Common myeloid progenitor, CD34-positive (primary cell): ENCODE measurements around the gene A1CF.
"Not testable (repeated sequence)": the region's sequence is repeated elsewhere in the genome, so short reads cannot be mapped to it uniquely, and the experiment has no call there.

Experiments used
- CTCF ChIA-PET: fragments of 350-600 bp; sonication (Branson Sonifier 250); formaldehyde crosslinking; loops from one replicate; lab custom pipeline; 2021; ENCODE audit warnings: antibody characterized with exemption; lab: Charles Lee
- POLR2A ChIA-PET: fragments of 350-600 bp; sonication (Branson Sonifier 250); formaldehyde crosslinking; loops from one replicate; lab custom pipeline; 2021; ENCODE audit warnings: antibody characterized with exemption; lab: Charles Lee
- DNase-seq, 3 donors: peaks; one replicate each; pipeline versions ENCODE4 v3.0.0 to v3.0.0-alpha.2; 2013
- H3K27ac ChIP-seq, 2 experiments: 1 replicate in 1 of 2; 2 replicates in 1 of 2; pipeline ENCODE4 v1.7.0; 2013; ENCODE audit warnings: inconsistent platforms in 2 of 2, low read length in 2 of 2, mild to moderate bottlenecking in 2 of 2, low read depth in 1 of 2, moderate library complexity in 1 of 2; ENCODE audit not compliant: severe bottlenecking in 2 of 2, insufficient read depth in 1 of 2, poor library complexity in 1 of 2
- H3K27me3 ChIP-seq, 5 experiments: replicated peaks in 2 of 5; 1 replicate in 3 of 5; 2 replicates in 2 of 5; pipeline versions ENCODE4 v1.6.1 to v1.7.0; 2013; ENCODE audit warnings: low read length in 4 of 5, mild to moderate bottlenecking in 2 of 5, moderate library complexity in 2 of 5, inconsistent platforms in 1 of 5; ENCODE audit not compliant: insufficient read depth in 5 of 5, control insufficient read depth in 4 of 5
- H3K36me3 ChIP-seq, 4 experiments: 1 replicate in 2 of 4; 2 replicates in 2 of 4; pipeline versions ENCODE4 v1.6.1 to v1.7.0; 2013; ENCODE audit warnings: low read length in 3 of 4, control low read depth in 1 of 4, mild to moderate bottlenecking in 1 of 4; ENCODE audit not compliant: control insufficient read depth in 4 of 4, insufficient read depth in 4 of 4
- H3K4me1 ChIP-seq, 4 experiments: 1 replicate in 3 of 4; 2 replicates in 1 of 4; pipeline versions ENCODE4 v1.6.1 to v1.7.1; 2013; ENCODE audit warnings: low read length in 3 of 4, mild to moderate bottlenecking in 3 of 4, control low read depth in 1 of 4, inconsistent platforms in 1 of 4, moderate library complexity in 1 of 4; ENCODE audit not compliant: control insufficient read depth in 4 of 4, insufficient read depth in 4 of 4; ENCODE audit errors: control extremely low read depth in 1 of 4
- H3K4me3 ChIP-seq, 7 experiments: 1 replicate in 4 of 7; 2 replicates in 3 of 7; pipeline versions ENCODE4 v1.5.1 to v1.7.0; 2013; ENCODE audit warnings: mild to moderate bottlenecking in 7 of 7, low read length in 6 of 7, moderate library complexity in 6 of 7, inconsistent platforms in 2 of 7, low read depth in 2 of 7, control low read depth in 1 of 7; ENCODE audit not compliant: insufficient read depth in 4 of 7, control insufficient read depth in 1 of 7; ENCODE audit errors: extremely low read depth in 1 of 7
- H3K9me3 ChIP-seq, 5 experiments: 1 replicate in 4 of 5; 2 replicates in 1 of 5; pipeline versions ENCODE4 v1.6.1 to v1.7.1; 2013; ENCODE audit warnings: low read length in 4 of 5, mild to moderate bottlenecking in 2 of 5, inconsistent platforms in 1 of 5, low read depth in 1 of 5, moderate library complexity in 1 of 5; ENCODE audit not compliant: control insufficient read depth in 4 of 5, insufficient read depth in 2 of 5; ENCODE audit errors: control extremely low read depth in 1 of 5
- WGBS: methylation state at CpG from one replicate; pipeline ENCODE4 v1.1.5; 2013; ENCODE audit not compliant: insufficient coverage; 5-methylcytosine and 5-hydroxymethylcytosine counted together

The A1CF gene

DNA sequence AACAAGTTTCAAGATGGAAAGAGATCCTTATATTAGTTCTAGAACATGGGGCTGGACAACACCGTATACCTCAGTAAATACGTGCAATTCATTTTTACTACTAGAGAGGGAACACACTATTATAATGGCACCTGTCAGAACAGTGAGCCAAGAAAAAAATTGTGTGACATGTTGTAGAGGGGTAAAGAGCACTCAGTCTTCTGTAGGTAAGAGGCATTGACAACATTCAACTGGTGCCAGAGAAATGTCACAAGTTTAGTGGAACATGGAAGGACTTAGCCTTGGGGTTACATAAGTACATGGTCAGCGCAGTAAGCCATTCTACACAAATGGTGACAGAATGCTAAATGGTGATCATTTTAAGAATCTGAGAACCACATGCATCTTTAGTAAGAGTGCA is 113.4 kb downstream of the A1CF start:
- DNase-seq, H3K36me3 ChIP-seq, H3K27me3 ChIP-seq, H3K4me1 ChIP-seq, H3K27ac ChIP-seq, CTCF ChIA-PET, H3K9me3 ChIP-seq, POLR2A ChIA-PET, H3K4me3 ChIP-seq: not testable (repeated sequence)
- no CpG with 5 or more reads among the region's 3 CpGs for WGBS

DNA sequence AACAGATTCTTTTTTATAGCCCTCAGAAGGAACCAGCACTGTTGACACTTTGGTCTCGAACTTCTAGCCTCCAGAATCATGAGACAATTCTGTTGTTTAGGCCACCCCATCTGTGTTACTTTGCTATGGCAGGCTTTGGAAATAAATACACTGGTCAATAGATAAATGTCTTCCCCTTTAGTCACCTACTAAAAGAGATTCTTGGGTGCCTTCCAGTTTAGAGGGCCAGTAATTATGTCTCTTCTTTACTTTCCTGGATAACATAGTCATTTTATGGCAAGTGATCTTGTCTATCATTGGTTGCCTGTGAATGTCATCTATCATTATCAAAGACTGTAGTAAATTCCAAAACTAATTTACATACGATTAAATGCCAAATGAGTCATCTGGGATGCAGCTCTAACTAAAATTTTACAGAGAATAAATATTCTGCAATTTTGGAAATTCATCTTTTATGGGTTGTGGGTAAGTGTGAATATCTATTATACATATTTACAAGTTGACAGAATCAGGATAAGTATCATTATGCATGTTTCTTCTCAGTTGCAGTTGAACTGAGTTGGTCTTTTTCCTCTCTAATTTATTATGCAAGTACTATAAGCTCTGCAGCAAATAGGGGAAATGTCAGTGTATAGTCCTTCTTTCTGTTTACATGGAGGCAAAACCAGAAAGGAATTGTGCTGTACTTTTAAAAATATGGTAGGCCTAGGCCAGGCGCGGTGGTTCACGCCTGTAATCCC is 118.5 kb downstream of the A1CF start:
- DNase-seq, H3K4me3 ChIP-seq, H3K4me1 ChIP-seq, H3K27ac ChIP-seq, CTCF ChIA-PET, H3K9me3 ChIP-seq, H3K27me3 ChIP-seq, POLR2A ChIA-PET, H3K36me3 ChIP-seq: not testable (repeated sequence)
- WGBS = no CpG with 5 or more reads among the region's 5 CpGs
